Muscle layer of duodenum (tissue), 2 donors: ENCODE results near the gene PRMT2.
"Not testable (repeated sequence)": the region's sequence is repeated elsewhere in the genome, so short reads cannot be mapped to it uniquely, and the experiment has no call there.

Source experiments
- H3K27ac ChIP-seq: one replicate; pipeline ENCODE4 v1.7.0; 2013; ENCODE audit warnings: mild to moderate bottlenecking, low read length
- H3K27me3 ChIP-seq: one replicate; pipeline ENCODE4 v1.7.0; 2013; ENCODE audit warnings: low read depth, mild to moderate bottlenecking, control low read depth, low read length
- H3K36me3 ChIP-seq, 2 donors: one replicate each; pipeline ENCODE4 v1.7.0; 2013; ENCODE audit warnings: low read length in 2 of 2, control low read depth in 1 of 2, mild to moderate bottlenecking in 1 of 2; ENCODE audit not compliant: insufficient read depth in 2 of 2, control insufficient read depth in 1 of 2
- H3K4me1 ChIP-seq, 2 donors: one replicate each; pipeline ENCODE4 v1.7.0; 2013; ENCODE audit warnings: low read length in 2 of 2, mild to moderate bottlenecking in 2 of 2, control low read depth in 1 of 2, moderate library complexity in 1 of 2; ENCODE audit not compliant: insufficient read depth in 2 of 2, control insufficient read depth in 1 of 2
- H3K4me3 ChIP-seq, 2 donors: one replicate each; pipeline ENCODE4 v1.7.0; 2013; ENCODE audit warnings: low read length in 2 of 2, low read depth in 1 of 2, mild to moderate bottlenecking in 1 of 2
- H3K9me3 ChIP-seq, 2 donors: one replicate each; pipeline ENCODE4 v1.7.0; 2013; ENCODE audit warnings: low read length in 2 of 2, control low read depth in 1 of 2, mild to moderate bottlenecking in 1 of 2; ENCODE audit not compliant: control insufficient read depth in 1 of 2
- donor health status: healthy.

PRMT2 gene

GRCh38 chr21:46630915-46631314 is 4.6 kb upstream of the PRMT2 start:
- not testable (repeated sequence) for H3K4me1 ChIP-seq, H3K27me3 ChIP-seq, H3K27ac ChIP-seq, H3K4me3 ChIP-seq, H3K9me3 ChIP-seq, H3K36me3 ChIP-seq

- no peak overlapping the region for H3K27ac ChIP-seq
- H3K27me3 ChIP-seq = no peaks in the 10 kb centered on the region
- H3K4me3 ChIP-seq = no peak overlapping the region
- no peaks in the 10 kb centered on the region for H3K36me3 ChIP-seq
- H3K9me3 ChIP-seq = no peaks in the 10 kb centered on the region
- H3K4me1 ChIP-seq = peaks cover 12 to 22% of the 10 kb centered on the region in 2 donors
Measured at GRCh38 chr21:46633566-46633965, 1.9 kb upstream of the PRMT2 start.

GRCh38 chr21:46634427-46634826 is 1.0 kb upstream of the PRMT2 start:
- H3K27me3 ChIP-seq = no peaks in the 10 kb centered on the region
- peaks cover 12 to 23% of the 10 kb centered on the region in 2 donors for H3K4me1 ChIP-seq
- H3K9me3 ChIP-seq = no peaks in the 10 kb centered on the region
- peak overlapping the region; percentile 96 for H3K27ac ChIP-seq
- H3K4me3 ChIP-seq = peak overlapping the region; percentile 93 to 98
- no peaks in the 10 kb centered on the region for H3K36me3 ChIP-seq

- Histone ChIP-seq H3K27me3 (no peaks in the 10 kb centered on the region), H3K27ac (peak overlapping the region; percentile 96), H3K4me3 (peak overlapping the region; percentile 93 to 98), H3K4me1 (peaks cover 12 to 26% of the 10 kb centered on the region in 2 donors), H3K9me3 (no peaks in the 10 kb centered on the region), H3K36me3 (no peaks in the 10 kb centered on the region)
Measured at GRCh38 chr21:46634966-46635323, 529 bp upstream of the PRMT2 start.

- peaks cover 0 to 3% of the 10 kb centered on the region in 2 donors for H3K36me3 ChIP-seq
- no peaks in the 10 kb centered on the region for H3K27me3 ChIP-seq
- no peaks in the 10 kb centered on the region for H3K9me3 ChIP-seq
- peak overlapping the region; percentile 93 to 98 for H3K4me3 ChIP-seq
- H3K4me1 ChIP-seq = peaks cover 12 to 27% of the 10 kb centered on the region in 2 donors
- peak overlapping the region; percentile 96 for H3K27ac ChIP-seq
Measured at GRCh38 chr21:46636181-46636512, 673 bp downstream of the PRMT2 start.

GRCh38 chr21:46636550-46637285 is 1.2 kb downstream of the PRMT2 start:
- H3K27me3 ChIP-seq = no peaks in the 10 kb centered on the region
- H3K9me3 ChIP-seq = no peaks in the 10 kb centered on the region
- peak overlapping the region; percentile 96 for H3K27ac ChIP-seq
- H3K4me1 ChIP-seq = peaks cover 12 to 27% of the 10 kb centered on the region in 2 donors
- peaks cover 0 to 9% of the 10 kb centered on the region in 2 donors for H3K36me3 ChIP-seq
- peak overlapping the region; percentile 93 to 98 for H3K4me3 ChIP-seq

GRCh38 chr21:46637952-46638746 is 2.7 kb downstream of the PRMT2 start:
- no peaks in the 10 kb centered on the region for H3K27me3 ChIP-seq
- peaks cover 3 to 16% of the 10 kb centered on the region in 2 donors for H3K36me3 ChIP-seq
- H3K4me1 ChIP-seq = peaks cover 12 to 27% of the 10 kb centered on the region in 2 donors
- H3K4me3 ChIP-seq = peak overlapping the region in 1 of 2 donors; percentile 15
- H3K9me3 ChIP-seq = no peaks in the 10 kb centered on the region
- no peak overlapping the region for H3K27ac ChIP-seq

GRCh38 chr21:46639489-46640386 is 4.3 kb downstream of the PRMT2 start:
- H3K36me3 ChIP-seq = peaks cover 17 to 31% of the 10 kb centered on the region in 2 donors
- H3K27ac ChIP-seq = no peak overlapping the region
- no peaks in the 10 kb centered on the region for H3K9me3 ChIP-seq
- H3K4me3 ChIP-seq = no peak overlapping the region
- peaks cover 10 to 27% of the 10 kb centered on the region in 2 donors for H3K4me1 ChIP-seq
- H3K27me3 ChIP-seq = no peaks in the 10 kb centered on the region

- H3K4me3 ChIP-seq = no peak overlapping the region
- H3K4me1 ChIP-seq = peaks cover 2 to 20% of the 10 kb centered on the region in 2 donors
- H3K27ac ChIP-seq = no peak overlapping the region
- no peaks in the 10 kb centered on the region for H3K9me3 ChIP-seq
- no peaks in the 10 kb centered on the region for H3K27me3 ChIP-seq
- H3K36me3 ChIP-seq = peaks cover 27 to 45% of the 10 kb centered on the region in 2 donors
Measured at GRCh38 chr21:46641656-46642055, 6.2 kb downstream of the PRMT2 start.

GRCh38 chr21:46643379-46644177 is 8.1 kb downstream of the PRMT2 start:
- no peak overlapping the region for H3K27ac ChIP-seq
- peaks cover 36 to 53% of the 10 kb centered on the region in 2 donors for H3K36me3 ChIP-seq
- H3K4me3 ChIP-seq = no peak overlapping the region
- no peaks in the 10 kb centered on the region for H3K9me3 ChIP-seq
- no peaks in the 10 kb centered on the region for H3K27me3 ChIP-seq
- H3K4me1 ChIP-seq = peaks cover 0 to 5% of the 10 kb centered on the region in 2 donors
